T-helper 1 cell treated with Interleukin-12 subunit alpha and Interleukin-12 subunit beta and Interleukin-4 antibody, amounts not matched to agents 30 ng/mL and 1 ng/mL, for 36 hours (primary cell): ENCODE data around the gene KCNJ16. TPM values are rescaled to one million over a fixed set of nuclear protein-coding genes. Genes with fewer than 3 reads are reported as not detected.

ENCODE experiments used
- intact Hi-C: fragments of 100-400 bp; cut with micrococcal nuclease; formaldehyde crosslinking; loops from one replicate; pipeline ENCODE4 v1.15.1; 2024
- total RNA-seq: library from RNA; stranded (reverse); gene quantifications from 2 replicates; pipeline ENCODE4 v1.2.3, GENCODE V29; 2022

Gene KCNJ16
- total RNA-seq, 1 donor from 2014 or later, result not detected

GRCh38 chr17:70070305-70071027 lies 4.6 kb upstream of the KCNJ16 start:
- intact Hi-C loops, result loop anchor here (10.0 kb wide), 1 partner anchor 144 kb away; no protein-coding TSS in a partner anchor

- intact Hi-C loops, result loop anchor here (10.0 kb wide), 1 partner anchor 144 kb away; no protein-coding TSS in a partner anchor
These were observed 3.9 kb upstream of the KCNJ16 start for GRCh38 chr17:70071127-70071526.

DNA sequence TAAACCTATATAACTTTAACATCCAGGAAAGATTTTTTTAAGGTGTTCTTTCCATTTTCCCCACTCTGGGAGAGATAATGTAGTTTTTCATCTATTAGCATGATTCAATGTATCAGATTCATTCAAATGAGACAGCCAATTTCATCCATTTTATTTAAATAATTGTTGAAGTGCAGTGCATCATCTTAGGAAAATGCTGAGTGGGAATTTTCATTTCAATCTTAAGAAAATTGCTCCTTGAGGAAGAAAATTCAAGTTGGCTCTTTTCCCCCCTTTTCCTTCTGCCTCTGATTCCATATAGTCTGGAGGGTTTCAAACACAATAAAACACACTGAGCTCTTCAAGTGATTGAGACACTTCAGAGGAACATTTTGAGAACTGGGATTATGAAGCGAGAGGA lies 3.4 kb upstream of the KCNJ16 start:
- intact Hi-C loops, result loop anchor here (10.0 kb wide), 1 partner anchor 143 kb away; no protein-coding TSS in a partner anchor

DNA sequence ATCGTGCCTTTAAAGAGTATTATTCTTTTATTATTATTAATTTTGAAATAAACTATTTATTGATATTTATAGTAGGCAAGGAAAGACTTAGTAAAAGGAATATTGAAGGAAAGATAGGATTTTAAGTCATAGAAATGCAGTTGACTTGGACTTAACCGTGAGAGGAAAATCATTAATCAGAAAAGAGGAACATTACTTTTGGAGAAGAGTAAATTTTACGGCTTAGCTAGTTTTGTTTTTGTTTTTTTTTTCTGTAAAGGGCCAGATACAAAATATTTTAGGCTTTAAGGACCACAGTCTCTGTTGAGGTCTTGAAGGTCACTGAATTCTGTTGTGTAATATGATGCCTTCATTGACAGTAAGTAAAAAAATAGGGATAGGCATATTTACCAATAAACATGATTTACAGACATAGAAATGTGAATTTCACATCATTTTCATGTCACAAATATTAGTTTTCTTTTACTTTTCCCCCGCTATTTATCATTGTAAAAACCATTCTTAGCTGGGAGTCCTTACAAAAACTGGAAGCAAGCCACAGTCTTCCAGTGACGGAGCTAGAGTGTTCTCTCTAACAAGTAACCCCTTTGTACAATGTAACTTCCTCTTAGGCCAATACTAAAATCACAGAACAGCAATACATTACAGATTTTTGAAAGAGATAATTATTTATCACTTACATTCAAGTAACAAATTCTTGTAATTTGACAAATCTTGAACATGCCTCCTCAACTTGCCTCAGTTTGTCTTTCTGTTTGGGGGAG lies 2.3 kb upstream of the KCNJ16 start:
- intact Hi-C loops, result loop anchor here (10.0 kb wide), 1 partner anchor 142 kb away; no protein-coding TSS in a partner anchor

DNA sequence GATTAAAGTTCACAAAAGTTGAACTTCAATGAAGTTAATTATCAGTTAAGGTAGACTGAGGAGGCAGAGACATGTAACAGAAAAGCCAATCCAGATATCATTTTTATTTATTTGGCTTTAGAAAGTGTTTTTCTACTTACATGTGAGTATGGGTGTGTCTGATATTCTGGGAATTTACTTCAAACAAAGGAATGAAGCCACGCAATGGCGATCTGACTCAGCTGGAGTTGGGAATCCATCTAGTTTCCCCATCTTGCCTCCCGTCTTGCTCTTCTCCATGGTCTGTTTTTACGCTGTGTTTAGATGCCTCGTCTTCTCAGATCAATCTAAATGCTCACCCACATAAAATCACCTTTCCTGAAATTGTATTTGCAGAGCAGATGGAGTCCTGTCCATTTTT lies 1.7 kb upstream of the KCNJ16 start:
- intact Hi-C loops, result loop anchor here (10.0 kb wide), 1 partner anchor 141 kb away; no protein-coding TSS in a partner anchor

DNA sequence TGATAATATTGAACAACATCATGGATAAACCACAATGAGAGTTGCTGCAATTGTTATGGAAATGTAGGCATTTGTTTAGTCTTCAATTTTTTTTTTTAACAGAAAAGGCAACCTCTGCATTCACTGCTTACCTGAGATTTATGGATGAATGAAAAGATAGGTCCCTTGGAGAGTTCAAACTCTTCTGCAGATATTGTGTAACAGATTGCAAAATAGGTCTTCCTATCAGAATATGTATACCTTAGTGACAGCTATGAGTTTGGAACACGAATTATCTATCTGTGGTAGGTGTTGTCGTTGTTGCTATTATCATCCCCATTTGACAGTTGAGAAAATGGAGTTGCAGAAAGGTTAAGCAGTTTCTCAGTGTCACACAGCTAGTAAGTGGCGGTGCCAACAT lies 1.2 kb upstream of the KCNJ16 start:
- intact Hi-C loops, result loop anchor here (10.0 kb wide), 1 partner anchor 141 kb away; no protein-coding TSS in a partner anchor

DNA sequence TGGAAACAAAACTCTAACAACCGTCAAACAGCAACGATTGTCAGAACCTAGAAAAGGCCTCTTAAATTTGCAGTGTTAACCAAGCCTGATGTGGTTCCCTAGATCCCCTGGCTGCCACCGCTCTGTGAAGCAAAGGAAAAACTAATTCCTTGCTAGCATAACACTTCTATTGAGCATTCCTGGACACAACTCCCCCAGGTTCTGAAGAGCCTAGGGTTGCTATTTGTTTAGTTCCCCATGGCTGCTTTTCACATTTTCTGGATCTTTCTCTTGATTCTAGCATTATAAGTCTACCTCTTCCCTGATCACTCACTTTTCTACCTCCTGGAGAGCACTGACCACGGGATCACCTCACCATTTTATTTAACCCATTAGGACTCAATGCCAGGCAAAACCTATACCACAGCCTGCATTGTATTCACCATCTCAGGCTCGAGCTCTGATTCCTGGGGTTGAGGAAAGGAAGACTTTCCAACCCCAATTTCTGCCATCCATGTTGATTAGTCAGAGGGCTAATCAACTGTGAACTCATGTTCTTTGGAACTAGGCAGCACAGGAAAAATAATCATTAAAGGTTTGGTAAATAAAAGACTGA lies 692 bp upstream of the KCNJ16 start:
- intact Hi-C loops, result loop anchor here (10.0 kb wide), 1 partner anchor 140 kb away; no protein-coding TSS in a partner anchor

- intact Hi-C loops, result loop anchor here (10.0 kb wide), 1 partner anchor 139 kb away; no protein-coding TSS in a partner anchor
These were observed 1.2 kb downstream of the KCNJ16 start for GRCh38 chr17:70076189-70076588.

DNA sequence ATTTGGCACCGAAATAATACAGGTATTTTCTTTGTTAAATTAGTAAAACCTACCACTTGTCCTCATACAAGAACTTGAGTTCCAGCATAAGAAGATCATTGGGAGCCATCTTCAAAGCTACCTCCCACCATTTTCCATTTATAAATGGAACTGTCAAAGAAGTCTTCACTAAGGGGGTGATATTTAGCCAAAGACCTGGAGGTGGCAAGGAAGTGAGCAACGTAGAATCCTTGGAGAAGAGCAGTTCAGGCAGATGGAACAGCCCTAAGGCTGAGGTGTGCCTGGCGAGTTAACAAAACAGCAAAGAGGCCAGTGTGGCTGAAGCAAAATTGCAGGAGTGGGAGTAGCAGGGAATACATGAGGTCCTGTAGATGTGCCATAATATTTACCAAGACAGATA lies 1.8 kb downstream of the KCNJ16 start:
- intact Hi-C loops, result loop anchor here (10.0 kb wide), 1 partner anchor 138 kb away; no protein-coding TSS in a partner anchor

DNA sequence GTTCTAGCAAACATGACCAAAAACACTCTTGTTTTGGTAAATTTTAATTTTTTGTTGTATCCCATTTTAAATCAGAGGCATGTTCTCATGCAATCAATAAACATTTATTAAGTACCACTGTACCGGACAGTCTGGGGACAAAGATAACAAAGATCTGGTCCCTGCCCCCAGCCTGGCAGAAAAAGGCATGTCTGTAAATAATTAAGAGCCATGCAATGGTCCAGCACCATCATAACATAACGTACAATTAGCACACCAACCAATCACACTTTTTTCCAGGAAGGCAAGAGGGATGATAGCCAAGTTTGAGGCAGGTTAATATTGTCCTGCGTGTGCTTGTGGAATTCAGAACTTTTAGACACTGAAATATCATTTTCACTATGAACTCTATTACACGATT lies 3.5 kb downstream of the KCNJ16 start:
- intact Hi-C loops, result loop anchor here (10.0 kb wide), 1 partner anchor 136 kb away; no protein-coding TSS in a partner anchor

DNA sequence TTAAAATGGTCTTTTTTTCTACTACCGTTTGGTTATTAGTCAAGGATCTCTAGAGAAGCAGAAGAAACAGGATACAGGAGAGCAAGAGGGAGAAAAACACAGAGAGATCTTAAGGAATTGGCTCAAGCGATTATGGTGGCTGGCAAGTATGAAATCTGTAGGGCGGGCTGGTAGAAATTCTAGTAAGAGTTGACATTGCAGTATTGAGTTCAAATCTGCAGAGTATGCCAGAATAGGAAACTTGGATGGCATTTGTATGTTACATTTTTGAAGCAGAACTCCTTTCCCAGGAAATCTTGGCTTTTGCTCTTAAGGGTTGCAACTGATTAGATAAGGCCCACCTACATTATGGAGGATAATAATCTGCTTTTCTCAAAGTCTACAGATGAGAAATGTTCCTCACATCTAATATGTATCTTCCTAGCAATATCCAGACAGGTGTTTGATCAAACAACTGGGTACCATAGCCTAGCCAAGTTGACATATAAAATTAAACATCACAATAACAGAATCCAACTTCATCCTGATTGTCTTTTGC lies 4.0 kb downstream of the KCNJ16 start:
- intact Hi-C loops, result loop anchor here (10.0 kb wide), 1 partner anchor 136 kb away; no protein-coding TSS in a partner anchor

- intact Hi-C loops, result no loop called here
These were observed 5.7 kb downstream of the KCNJ16 start for GRCh38 chr17:70080541-70081347.

DNA sequence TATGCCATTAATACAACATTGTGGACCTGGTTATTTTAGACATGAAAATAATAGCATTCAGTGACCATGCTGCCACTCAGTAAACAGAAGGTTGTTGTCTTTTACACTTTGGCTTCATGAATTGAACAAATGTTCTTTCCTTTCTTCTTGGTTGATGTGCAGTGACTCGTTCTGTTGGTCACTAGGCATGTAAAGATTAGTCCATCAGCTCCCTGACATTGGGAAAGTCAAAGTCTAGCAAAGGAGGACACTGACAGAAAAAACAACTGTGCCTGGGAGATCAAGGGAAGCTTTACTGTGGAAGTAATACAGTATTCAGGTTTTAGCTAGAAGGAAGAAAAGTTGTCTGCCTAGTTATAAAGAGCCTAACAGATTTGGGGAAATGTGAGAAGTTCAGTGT lies 6.9 kb downstream of the KCNJ16 start:
- intact Hi-C loops, result no loop called here

- intact Hi-C loops, result no loop called here
These were observed 9.5 kb downstream of the KCNJ16 start for GRCh38 chr17:70084476-70084875.

GRCh38 chr17:70086516-70086915 lies 11.5 kb downstream of the KCNJ16 start:
- intact Hi-C loops, result no loop called here

GRCh38 chr17:70089513-70090148 lies 14.6 kb downstream of the KCNJ16 start:
- intact Hi-C loops, result no loop called here

- intact Hi-C loops, result no loop called here
These were observed 16.1 kb downstream of the KCNJ16 start for GRCh38 chr17:70091005-70091568.

DNA sequence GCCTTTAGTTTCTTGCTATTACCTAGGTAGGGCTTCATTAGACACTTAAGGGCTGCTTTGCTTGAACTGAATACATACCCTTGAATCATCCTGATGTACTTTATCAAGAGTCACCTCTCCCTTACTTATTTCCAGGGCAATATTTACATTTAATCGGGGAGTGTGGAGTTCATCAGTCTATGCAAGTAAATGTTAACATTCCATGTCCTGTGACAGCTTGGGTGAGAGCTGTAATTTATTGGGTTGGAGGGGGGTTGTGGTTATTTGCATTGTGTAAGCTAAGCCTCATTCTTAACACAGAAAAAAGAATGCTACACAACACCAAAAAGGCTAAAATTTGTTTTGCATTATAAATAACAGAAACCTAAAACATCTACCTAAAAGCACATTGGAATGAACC lies 16.7 kb downstream of the KCNJ16 start:
- intact Hi-C loops, result no loop called here

DNA sequence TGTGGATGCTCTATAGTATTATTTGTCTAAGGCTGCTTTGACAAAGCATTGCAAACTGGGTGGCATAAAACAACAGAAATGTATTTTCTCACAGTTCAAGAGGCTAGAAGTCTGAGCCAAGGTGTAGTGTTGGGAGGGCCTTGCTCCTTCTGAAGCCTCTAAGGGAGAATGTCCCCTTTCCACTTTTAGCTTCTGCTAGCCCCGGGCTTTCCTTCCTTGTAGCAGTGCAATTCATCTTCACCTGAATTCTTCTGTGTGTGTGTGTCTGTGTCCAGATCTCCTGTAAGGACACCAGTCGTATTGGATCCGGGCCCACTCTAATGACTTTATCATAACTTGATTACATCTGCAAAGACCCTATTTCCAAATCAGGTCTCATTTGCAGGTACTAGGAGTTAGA lies 18.1 kb downstream of the KCNJ16 start:
- intact Hi-C loops, result no loop called here

- intact Hi-C loops, result no loop called here
These were observed 20.4 kb downstream of the KCNJ16 start for GRCh38 chr17:70095455-70095854.
